T-helper 22 cell (primary cell): ENCODE measurements around the gene IDH2.
"Not testable (repeated sequence)": the region's sequence is repeated elsewhere in the genome, so short reads cannot be mapped to it uniquely, and the experiment has no call there.

Source experiments
- DNase-seq: peaks from one replicate; pipeline ENCODE4 v3.0.0-alpha.2; 2020; ENCODE audit warnings: low read depth

Gene IDH2

DNA sequence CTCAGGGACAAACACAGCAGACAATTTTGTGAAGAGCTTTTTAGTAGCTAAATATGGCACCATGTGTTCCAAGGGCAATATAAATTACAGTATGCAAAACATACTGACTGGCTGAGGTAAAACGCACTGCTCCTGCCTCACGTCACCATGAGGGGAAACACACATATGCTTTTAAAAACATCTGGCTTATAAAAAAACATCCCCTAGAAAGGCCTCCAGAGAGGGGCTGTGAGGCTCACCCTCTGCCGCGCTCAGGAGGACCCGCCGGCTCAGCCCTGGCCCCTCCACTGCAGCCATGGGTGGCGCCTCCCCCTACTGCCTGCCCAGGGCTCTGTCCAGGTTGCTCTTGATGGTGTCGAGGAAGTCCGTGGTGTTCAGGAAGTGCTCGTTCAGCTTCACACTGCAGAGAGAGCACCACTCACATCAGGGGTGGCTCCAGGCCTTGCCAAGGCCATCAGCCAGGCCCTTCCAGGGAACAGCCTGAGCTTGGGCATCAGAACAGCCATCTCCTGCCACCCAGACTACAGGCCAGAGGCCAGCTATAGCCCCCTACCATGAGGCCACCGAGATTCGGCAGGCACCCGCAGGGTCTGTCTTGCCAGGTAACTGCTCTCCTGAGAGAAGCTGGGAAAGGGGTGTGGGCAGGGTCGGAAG lies 18.2 kb downstream of the IDH2 start:
- no peak for DNase-seq

- no peak for DNase-seq
Measured at GRCh38 chr15:90083419-90083818, 18.8 kb downstream of the IDH2 start.

DNA sequence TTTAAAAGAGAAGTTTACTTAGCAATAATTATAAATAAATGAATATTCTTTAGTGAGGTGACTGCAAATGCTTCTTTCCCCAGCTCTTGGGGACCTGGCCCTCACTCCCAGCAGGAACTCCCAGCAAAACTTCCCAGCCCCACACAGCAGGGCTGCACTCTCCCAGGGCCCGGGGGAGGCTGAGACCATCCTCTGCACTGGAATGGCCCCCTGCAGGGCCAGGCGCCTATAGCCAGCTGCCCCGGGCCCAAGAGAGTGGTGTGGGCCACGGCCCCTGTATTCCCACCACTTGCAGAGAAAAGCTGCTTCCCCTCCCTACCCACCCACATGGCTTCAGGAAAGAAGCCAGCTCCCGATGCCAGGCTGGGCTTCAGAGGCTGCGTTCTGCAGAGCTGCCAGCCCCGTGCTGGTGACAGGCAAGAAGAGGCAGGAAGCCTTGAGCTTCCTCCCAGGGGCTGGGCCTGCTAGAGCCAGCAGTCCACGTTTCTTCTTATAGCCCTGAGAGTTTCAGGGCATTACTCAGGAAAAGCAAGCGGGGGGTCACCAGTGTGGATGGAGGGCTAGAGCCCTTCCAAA lies 20.0 kb downstream of the IDH2 start:
- DNase-seq, result no peak

DNA sequence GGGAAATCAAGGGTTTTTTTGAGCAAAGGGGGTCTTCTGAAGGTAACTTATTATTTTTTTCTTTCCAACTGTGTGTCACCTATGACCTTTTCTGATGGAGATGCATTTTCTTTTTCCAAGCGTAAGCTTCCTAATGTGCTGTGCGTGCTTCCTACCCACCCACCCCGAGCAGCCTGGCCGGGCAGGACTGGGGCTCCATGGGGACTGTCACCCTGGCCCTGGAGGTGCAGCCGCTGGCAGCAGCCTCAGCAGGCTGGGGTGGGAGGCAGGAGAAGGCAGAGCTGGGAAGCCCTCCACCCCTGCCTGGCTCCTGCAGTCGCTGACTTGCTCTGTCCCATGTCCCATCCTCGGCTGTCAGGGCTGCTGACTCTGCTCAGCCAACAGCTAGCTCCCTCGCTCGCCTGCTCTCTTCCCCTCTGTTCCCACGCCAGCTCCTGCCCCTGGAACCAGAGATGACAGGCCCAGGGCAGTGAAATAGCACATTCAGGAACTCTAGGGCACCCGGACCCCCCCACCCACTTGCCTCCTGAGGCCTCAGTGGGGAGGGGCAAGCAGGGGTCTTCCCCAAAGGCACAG lies 21.4 kb downstream of the IDH2 start:
- DNase-seq, result no peak

GRCh38 chr15:90080458-90080755 lies 21.9 kb downstream of the IDH2 start:
- DNase-seq, result no peak

GRCh38 chr15:90079619-90080457 lies 22.4 kb downstream of the IDH2 start:
- DNase-seq, result no peak

DNA sequence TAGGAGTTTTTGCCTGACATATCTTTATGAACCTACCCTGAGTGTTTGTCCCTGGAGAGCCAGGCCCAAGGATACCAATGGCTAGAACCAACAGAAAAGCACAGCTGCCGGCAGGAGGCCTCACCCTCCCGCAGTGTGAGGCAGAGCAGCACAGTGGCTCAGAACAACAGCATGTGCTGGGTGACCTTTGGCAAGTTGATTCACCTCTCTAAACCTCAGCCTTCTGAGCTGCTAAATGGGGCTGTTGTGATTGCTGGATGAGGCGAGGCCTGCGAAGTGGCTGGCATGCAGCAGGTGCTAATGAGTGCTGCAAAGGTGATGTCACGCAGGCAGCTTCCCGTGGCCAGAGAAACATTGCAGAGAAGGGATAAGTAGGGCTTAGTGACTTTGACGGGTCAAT lies 23.3 kb downstream of the IDH2 start:
- no peak for DNase-seq

GRCh38 chr15:90076716-90077115 lies 25.6 kb downstream of the IDH2 start:
- DNase-seq, result no peak

GRCh38 chr15:90075420-90076289 lies 26.6 kb downstream of the IDH2 start:
- no peak for DNase-seq

- DNase-seq, result no peak
Measured at GRCh38 chr15:90074916-90075315, 27.4 kb downstream of the IDH2 start.

- DNase-seq, result no peak
Measured at GRCh38 chr15:90074023-90074422, 28.2 kb downstream of the IDH2 start.

GRCh38 chr15:90072978-90073640 lies 29.2 kb downstream of the IDH2 start:
- DNase-seq, result no peak

- peak; percentile 47 for DNase-seq
Measured at GRCh38 chr15:90071220-90071807, 31.0 kb downstream of the IDH2 start.

GRCh38 chr15:90070623-90071022 lies 31.6 kb downstream of the IDH2 start:
- not testable (repeated sequence) for DNase-seq

DNA sequence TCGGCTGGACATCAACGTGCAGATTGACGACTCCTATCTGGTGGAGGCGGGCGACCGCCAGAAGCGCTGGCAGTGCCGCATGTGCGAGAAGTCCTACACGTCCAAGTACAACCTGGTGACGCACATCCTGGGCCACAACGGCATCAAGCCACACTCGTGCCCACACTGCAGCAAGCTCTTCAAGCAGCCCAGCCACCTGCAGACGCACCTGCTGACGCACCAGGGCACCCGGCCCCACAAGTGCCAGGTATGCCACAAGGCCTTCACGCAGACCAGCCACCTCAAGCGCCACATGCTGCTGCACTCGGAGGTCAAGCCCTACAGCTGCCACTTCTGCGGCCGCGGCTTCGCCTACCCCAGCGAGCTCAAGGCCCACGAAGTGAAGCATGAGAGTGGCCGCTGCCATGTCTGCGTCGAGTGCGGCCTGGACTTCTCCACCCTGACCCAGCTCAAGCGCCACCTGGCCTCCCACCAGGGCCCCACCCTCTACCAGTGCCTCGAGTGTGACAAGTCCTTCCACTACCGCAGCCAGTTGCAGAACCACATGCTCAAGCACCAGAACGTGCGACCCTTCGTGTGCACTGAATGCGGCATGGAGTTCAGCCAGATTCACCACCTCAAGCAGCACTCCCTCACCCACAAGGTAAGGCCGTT lies 34.2 kb downstream of the IDH2 start:
- DNase-seq, result no peak

- DNase-seq, result no peak
Measured at GRCh38 chr15:90067181-90067952, 34.9 kb downstream of the IDH2 start.

- DNase-seq, result no peak
Measured at GRCh38 chr15:90065682-90066049, 36.6 kb downstream of the IDH2 start.

DNA sequence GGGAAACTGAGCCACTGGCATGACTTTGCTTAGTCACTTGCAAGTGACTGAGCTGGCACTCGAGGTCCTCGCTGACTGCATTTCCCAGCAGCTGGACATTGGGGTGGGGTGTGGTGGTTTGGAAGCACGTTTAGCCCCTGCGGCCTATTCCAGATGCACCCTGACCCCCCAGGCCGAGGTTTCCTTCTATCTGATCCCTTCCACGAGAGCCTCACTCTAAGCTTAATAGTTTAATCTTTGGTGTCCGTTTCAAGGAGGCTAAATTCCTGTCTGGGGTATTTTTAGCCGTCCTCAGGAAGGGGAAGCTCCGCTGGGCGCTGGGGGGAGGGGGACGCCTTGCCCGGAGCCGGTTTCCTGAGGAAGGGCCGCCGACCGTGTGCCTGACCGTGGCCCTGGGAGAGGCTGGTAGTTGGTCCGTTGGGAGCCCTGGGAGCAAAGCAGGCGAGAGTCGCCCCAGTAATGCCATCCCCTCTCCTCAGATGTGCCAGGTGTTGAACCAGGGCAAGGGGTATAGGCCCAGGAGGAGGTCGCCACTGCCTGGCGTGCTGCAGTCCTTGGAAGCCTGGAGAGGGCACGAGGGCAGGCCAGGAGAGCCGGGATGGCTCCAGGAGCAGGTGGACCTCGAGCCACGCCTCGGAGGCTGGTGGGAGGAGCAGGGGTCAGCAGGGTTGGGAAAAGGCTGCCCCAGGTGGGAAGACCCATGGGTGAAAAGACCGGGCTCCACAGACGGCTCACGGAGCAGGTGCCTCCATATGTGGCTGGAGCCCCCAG lies 37.2 kb downstream of the IDH2 start:
- DNase-seq, result no peak

DNA sequence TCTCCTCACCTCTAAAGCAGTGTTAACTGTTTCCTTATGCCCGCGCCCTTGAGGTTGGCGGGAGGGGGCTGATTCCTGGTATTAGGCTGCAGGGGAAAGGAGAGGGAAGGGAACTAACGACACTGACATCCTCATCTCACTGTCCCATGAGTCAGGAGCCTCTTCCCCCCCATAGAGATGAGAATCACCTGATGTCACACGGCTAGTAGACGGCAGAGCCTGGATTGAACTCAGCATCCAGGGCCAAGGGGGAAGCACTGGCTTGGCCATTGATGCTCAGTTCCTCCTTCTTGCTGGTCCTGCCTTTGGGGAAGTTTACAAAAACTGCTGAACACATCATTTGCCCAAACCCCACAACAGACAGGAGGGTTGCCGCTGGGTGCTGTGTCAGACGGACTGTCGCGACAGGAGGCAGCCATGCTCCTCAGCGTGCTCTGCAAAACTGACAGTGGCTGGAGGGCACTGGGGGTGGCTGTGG lies 38.5 kb downstream of the IDH2 start:
- DNase-seq, result no peak
